Astrocyte (in vitro differentiated cells and primary cell): Measurements from ENCODE around the gene NOC2L. TPM values are rescaled to one million over a fixed set of nuclear protein-coding genes. Genes with fewer than 3 reads are reported as not detected.

Experiments used
- DNase-seq: peaks from one replicate; pipeline ENCODE4 v3.0.0-alpha.2; 2010; ENCODE audit warnings: low read depth
- FAIRE-seq: peaks from 2 replicates; lab custom pipeline; 2011; peaks lifted over from hg19 to GRCh38; lab: Jason Lieb, UNC
- H2AFZ ChIP-seq: 2 replicates; pipeline ENCODE4 v1.6.0; 2012; ENCODE audit warnings: low read depth, low read length, inconsistent platforms
- H3K27ac ChIP-seq: 2 replicates; pipeline ENCODE4 v1.5.1; 2011; ENCODE audit warnings: low read depth, low read length, inconsistent platforms
- H3K27me3 ChIP-seq: 2 replicates; pipeline ENCODE4 v1.6.0; 2011; ENCODE audit warnings: low read length, inconsistent platforms; ENCODE audit not compliant: insufficient read depth
- H3K36me3 ChIP-seq: 2 replicates; pipeline ENCODE4 v1.5.1; 2011; ENCODE audit warnings: low read length, inconsistent platforms; ENCODE audit not compliant: insufficient read depth
- H3K4me1 ChIP-seq: 2 replicates; pipeline ENCODE4 v1.5.1; 2011; ENCODE audit warnings: low read length, inconsistent platforms; ENCODE audit not compliant: insufficient read depth
- H3K4me2 ChIP-seq: 2 replicates; pipeline ENCODE4 v1.6.0; 2012; ENCODE audit warnings: low read length, inconsistent platforms
- H3K4me3 ChIP-seq: 2 replicates; pipeline ENCODE4 v1.5.1; 2011; ENCODE audit warnings: low read depth, mild to moderate bottlenecking, low read length, inconsistent platforms; ENCODE audit not compliant: insufficient read depth
- H3K79me2 ChIP-seq: 2 replicates; pipeline ENCODE4 v1.6.0; 2012; ENCODE audit warnings: mild to moderate bottlenecking, low read length, inconsistent platforms; ENCODE audit not compliant: insufficient read depth
- H3K9ac ChIP-seq: 2 replicates; pipeline ENCODE4 v1.6.0; 2012; ENCODE audit warnings: mild to moderate bottlenecking, low read length, inconsistent platforms
- H3K9me3 ChIP-seq: 2 replicates; pipeline ENCODE4 v1.5.1; 2012; ENCODE audit warnings: low read depth, mild to moderate bottlenecking, low read length, inconsistent platforms; ENCODE audit not compliant: insufficient read depth
- H4K20me1 ChIP-seq: 2 replicates; pipeline ENCODE4 v1.6.0; 2012; ENCODE audit warnings: low read length, inconsistent platforms; ENCODE audit not compliant: insufficient read depth
- H3K27ac Mint-ChIP-seq: one replicate; pipeline ENCODE4 v1.8.0; 2021; ENCODE audit warnings: mild to moderate bottlenecking, mixed read lengths; ENCODE audit not compliant: unreplicated experiment
- H3K27me3 Mint-ChIP-seq: one replicate; pipeline ENCODE4 v1.8.0; 2021; ENCODE audit warnings: low read depth, mixed read lengths; ENCODE audit not compliant: unreplicated experiment
- H3K36me3 Mint-ChIP-seq: one replicate; pipeline ENCODE4 v1.8.0; 2021; ENCODE audit warnings: low read depth, mixed read lengths; ENCODE audit not compliant: unreplicated experiment
- H3K4me1 Mint-ChIP-seq: one replicate; pipeline ENCODE4 v1.8.0; 2021; ENCODE audit warnings: low read depth, mixed read lengths; ENCODE audit not compliant: unreplicated experiment
- H3K4me3 Mint-ChIP-seq: one replicate; pipeline ENCODE4 v1.8.0; 2021; ENCODE audit warnings: mild to moderate bottlenecking, moderate library complexity, mixed read lengths; ENCODE audit not compliant: unreplicated experiment
- H3K9me3 Mint-ChIP-seq: one replicate; pipeline ENCODE4 v1.8.0; 2021; ENCODE audit warnings: mild to moderate bottlenecking, mixed read lengths; ENCODE audit not compliant: unreplicated experiment
- EZH2 ChIP-seq: IDR thresholded peaks from 2 replicates; pipeline ENCODE4 v1.6.1; 2012; ENCODE audit warnings: mild to moderate bottlenecking, low read length, inconsistent platforms; ENCODE audit not compliant: insufficient read depth
- total RNA-seq: library from RNA; stranded (reverse); gene quantifications from 2 replicates; pipeline ENCODE4 v1.2.1, GENCODE V29; 2021
- TF ChIP-seq, protein P1 (sequence below): IDR thresholded peaks from 2 replicates; pipeline ENCODE4 v1.5.1; 2011; ENCODE audit warnings: low read depth, mild to moderate bottlenecking, inconsistent platforms, low read length, moderate library complexity; ENCODE audit not compliant: insufficient read depth

Gene NOC2L
- total RNA-seq, 1 donor from 2014 or later = 91.4 TPM

DNA sequence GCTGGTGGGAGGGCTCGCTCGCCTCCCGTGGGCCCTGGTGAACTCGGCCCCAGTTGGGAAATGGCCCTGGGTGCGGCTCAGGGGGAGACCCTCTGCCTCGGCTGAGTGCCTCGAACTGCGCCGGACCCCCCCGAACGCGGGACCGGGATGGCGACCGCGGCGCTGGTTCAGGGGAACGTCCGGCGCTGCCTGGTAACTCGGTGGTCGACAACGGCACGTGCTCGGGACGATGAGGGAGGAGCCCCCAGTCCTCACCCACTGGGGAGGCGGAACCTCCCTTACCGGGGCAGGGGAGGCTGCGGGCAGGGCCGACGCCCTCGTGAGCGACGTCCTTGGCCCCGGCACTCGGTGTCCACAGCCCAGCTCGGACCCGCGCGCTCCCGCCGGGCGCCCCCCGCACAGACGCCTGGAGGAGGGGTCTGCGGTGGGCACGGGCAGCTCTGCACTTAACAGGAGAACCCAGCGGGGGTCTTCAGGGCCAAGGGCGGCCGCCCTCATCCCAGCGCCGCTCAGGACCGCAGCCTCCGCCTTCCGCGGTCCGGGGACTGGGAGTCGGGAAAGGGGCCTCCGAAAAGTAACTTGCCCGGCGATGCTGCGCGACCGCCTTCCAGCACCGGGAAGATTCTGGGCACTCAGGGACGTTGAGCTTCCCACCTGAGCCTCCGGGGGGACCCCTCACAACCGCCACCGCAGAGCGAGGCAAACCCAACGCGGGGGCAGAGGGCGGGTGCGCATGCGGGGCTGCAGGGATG lies 39.1 kb upstream of the NOC2L start:
- H3K4me1 ChIP-seq = peaks cover 14% of the 10 kb centered on the region
- H3K79me2 ChIP-seq = no peaks in the 10 kb centered on the region
- no peaks in the 10 kb centered on the region for H3K9me3 ChIP-seq
- H3K27me3 ChIP-seq = no peaks in the 10 kb centered on the region
- H3K9me3 Mint-ChIP-seq = no peaks in the 10 kb centered on the region
- H3K27me3 Mint-ChIP-seq = no peaks in the 10 kb centered on the region
- DNase-seq = no peak
- H3K9ac ChIP-seq = peak overlapping the region; percentile 97
- H3K4me1 Mint-ChIP-seq = peaks cover 9% of the 10 kb centered on the region
- H4K20me1 ChIP-seq = peaks cover 21% of the 10 kb centered on the region
- H3K4me3 ChIP-seq = peak overlapping the region; percentile 59
- no peaks in the 10 kb centered on the region for H3K36me3 ChIP-seq
- no peak overlapping the region for H3K27ac Mint-ChIP-seq
- FAIRE-seq = no peak
- peak overlapping the region; percentile 77 for H3K4me3 Mint-ChIP-seq
- no peak overlapping the region for H2AFZ ChIP-seq
- TF ChIP-seq, protein P1, sequence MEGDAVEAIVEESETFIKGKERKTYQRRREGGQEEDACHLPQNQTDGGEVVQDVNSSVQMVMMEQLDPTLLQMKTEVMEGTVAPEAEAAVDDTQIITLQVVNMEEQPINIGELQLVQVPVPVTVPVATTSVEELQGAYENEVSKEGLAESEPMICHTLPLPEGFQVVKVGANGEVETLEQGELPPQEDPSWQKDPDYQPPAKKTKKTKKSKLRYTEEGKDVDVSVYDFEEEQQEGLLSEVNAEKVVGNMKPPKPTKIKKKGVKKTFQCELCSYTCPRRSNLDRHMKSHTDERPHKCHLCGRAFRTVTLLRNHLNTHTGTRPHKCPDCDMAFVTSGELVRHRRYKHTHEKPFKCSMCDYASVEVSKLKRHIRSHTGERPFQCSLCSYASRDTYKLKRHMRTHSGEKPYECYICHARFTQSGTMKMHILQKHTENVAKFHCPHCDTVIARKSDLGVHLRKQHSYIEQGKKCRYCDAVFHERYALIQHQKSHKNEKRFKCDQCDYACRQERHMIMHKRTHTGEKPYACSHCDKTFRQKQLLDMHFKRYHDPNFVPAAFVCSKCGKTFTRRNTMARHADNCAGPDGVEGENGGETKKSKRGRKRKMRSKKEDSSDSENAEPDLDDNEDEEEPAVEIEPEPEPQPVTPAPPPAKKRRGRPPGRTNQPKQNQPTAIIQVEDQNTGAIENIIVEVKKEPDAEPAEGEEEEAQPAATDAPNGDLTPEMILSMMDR = no peak
- TF ChIP-seq EZH2 = peak; percentile 34
- H3K4me2 ChIP-seq = peak overlapping the region; percentile 95
- H3K27ac ChIP-seq = no peak overlapping the region
- H3K36me3 Mint-ChIP-seq = peaks cover 7% of the 10 kb centered on the region

DNA sequence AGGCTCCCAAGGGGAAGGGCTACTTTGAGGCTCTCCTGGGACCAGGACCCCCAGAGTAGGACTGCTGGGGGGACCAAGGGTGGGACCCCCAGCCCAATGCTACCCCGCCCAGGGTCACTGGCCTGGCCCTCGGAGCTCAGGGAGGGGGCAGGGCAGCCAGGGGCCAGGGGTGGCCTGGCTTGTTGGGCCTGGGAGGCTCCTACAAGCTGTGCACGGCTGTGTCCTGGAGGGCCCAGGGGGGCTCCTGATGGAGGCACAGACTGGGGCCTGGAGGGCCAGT lies 38.6 kb upstream of the NOC2L start:
- no peak for FAIRE-seq
- Mint-ChIP-seq H3K36me3 (peaks cover 7% of the 10 kb centered on the region), H3K9me3 (peaks cover 1% of the 10 kb centered on the region), H3K4me3 (peak overlapping the region; percentile 50), H3K4me1 (peaks cover 9% of the 10 kb centered on the region), H3K27ac (peak overlapping the region; percentile 69), H3K27me3 (peaks cover under 1% of the 10 kb centered on the region)
- no peaks in the 10 kb centered on the region for H3K27me3 ChIP-seq
- TF ChIP-seq EZH2 = no peak
- TF ChIP-seq, protein P1 = no peak
- peak overlapping the region; percentile 97 for H3K9ac ChIP-seq
- no peaks in the 10 kb centered on the region for H3K79me2 ChIP-seq
- no peak overlapping the region for H3K4me3 ChIP-seq
- peak overlapping the region; percentile 95 for H3K4me2 ChIP-seq
- H2AFZ ChIP-seq = no peak overlapping the region
- H3K27ac ChIP-seq = no peak overlapping the region
- H3K36me3 ChIP-seq = no peaks in the 10 kb centered on the region
- peaks cover 2% of the 10 kb centered on the region for H3K9me3 ChIP-seq
- peaks cover 16% of the 10 kb centered on the region for H4K20me1 ChIP-seq
- H3K4me1 ChIP-seq = peaks cover 14% of the 10 kb centered on the region
- DNase-seq = no peak
